HG03342 (cell line): ENCODE measurements around the gene VIT.
"Not testable (repeated sequence)": the region's sequence is repeated elsewhere in the genome, so short reads cannot be mapped to it uniquely, and the experiment has no call there.

Experiments used
- ATAC-seq: cut with Tn5 transposase; IDR thresholded peaks from one replicate; pipeline ENCODE4 v1.9.1; 2021; ENCODE audit warnings: mild to moderate bottlenecking, moderate library complexity; ENCODE audit not compliant: unreplicated experiment

VIT gene

DNA sequence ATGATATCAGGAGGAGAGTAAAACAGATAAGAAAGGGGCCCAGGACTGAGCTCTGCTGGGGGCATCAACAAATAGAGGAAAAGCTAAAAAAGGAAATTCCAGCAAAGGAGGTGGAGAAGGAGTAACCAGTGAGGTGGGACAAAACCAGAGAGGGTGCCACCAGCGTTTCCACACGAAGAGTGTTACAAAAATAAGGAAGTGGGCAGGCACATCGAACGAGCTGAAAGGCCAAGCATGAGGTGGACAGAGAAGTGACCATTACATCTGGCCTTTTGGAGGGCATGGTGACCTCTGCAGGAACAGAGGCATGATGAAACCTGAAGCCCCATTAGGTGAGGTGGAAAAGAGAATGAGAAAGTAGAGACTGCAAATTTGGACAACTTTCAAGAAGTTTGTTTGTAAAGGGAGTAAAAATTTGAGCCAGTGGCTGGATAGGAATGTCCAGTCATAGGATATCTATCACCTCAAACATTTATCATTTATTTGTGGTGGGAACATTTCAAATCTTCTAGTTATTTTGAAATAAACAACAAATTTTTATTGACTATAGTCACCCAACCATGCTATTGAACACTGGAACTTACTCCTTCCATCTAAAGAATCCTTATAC is 18.4 kb upstream of the VIT start:
- ATAC-seq: no peak

DNA sequence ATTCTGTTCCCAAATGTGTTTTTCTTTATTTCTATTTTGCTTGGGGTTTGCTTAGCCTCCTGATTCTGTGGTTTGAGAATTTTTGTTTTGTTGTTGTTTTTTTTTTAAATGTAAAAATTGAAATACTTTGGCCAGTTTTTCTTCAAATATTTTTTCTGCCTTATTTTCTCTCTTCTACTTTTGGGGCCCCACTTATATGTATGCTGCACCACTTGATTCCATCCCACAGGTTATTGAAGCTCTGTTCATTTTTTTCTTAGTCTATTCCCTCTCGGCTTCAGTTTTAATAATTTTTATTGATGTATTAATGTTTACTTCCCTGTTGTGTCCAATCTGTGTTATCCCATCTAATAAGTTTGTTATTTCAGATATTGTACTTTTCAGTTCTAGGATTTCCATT is 17.7 kb upstream of the VIT start:
- ATAC-seq: no peak

DNA sequence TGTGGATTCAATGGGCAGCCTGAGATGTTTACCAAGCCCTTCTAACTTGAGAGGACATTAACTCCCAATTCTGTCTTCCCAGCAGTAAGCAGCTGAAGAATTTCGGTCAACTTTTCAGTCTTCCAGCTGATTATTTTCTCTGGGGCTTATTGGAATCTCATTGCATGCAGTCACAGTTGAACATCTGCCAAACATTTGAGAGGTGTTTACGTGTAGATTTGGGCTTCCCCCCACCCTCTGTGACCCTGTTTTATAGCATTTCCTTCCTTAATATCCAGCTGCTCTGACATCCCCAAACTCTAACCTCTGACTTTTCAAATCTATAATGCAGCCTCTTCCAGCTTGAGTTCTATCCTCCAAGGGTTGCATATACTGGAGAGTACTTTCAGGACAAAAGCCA is 16.5 kb upstream of the VIT start:
- ATAC-seq: no peak

DNA sequence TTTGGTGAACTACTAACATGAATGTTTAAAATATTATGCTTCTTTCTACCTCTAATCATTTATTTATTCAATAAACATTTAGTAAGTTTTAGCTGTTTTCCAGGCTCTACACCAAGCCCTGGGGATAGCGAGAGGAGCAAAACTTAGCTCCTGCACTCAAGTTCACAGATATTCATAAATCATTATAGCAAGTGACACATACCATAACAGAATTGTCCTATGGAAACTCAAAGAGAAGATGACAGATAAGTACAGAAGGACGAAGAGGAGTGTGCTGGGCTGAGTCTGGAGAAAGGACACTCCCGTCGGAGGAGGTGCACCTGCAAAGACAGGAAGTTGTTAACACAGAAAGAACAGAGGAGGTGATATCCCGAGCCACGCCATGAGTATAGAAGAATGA is 13.9 kb upstream of the VIT start:
- ATAC-seq: no peak

DNA sequence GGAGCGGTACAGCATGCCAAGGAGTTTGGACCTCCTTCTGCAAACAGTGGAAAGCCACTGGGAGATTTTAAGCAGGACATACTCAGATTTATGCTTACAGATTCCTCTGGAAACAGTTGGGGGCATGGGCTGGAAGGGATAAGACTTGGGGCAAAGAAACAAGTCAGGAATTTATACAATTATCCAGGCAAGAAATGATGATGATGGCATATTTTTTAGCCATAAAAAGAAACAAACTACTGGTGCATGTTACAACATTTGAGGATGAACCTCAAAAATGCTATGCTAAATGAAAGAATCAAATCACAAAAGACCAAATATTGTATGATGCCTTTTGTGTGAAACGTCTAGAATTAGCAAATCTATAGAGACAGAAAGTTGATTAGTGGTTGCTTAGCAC is 13.5 kb upstream of the VIT start:
- ATAC-seq: no peak

DNA sequence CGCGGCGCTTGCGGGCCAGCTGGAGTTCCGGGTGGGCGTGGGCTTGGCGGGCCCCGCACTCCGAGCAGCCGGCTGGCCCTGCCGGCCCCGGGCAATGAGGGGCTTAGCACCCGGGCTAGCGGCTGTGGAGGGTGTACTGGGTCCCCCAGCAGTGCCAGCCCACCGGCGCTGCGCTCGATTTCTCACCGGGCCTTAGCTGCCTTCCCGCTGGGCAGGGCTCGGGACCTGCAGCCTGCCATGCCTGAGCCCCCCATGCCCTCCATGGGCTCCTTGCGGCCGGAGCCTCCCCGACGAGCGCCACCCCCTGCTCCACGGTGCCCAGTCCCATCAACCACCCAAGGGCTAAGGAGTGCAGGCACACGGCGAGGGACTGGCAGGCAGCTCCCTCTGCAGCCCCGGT is 8.2 kb upstream of the VIT start:
- not testable (repeated sequence) for ATAC-seq

DNA sequence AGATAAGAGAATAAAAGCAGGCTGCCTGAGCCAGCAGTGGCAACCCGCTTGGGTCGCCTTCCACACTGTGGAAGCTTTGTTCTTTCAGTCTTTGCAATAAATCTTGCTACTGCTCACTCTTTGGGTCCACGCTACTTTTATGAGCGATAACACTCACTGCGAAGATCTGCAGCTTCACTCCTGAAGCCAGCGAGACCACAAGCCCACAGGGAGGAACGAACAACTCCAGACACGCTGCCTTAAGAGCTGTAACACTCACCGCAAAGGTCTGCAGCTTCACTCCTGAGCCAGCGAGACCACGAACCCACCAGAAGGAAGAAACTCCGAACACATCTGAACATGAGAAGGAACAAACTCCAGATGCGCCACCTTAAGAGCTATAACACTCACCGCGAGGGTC is 7.5 kb upstream of the VIT start:
- not testable (repeated sequence) for ATAC-seq

DNA sequence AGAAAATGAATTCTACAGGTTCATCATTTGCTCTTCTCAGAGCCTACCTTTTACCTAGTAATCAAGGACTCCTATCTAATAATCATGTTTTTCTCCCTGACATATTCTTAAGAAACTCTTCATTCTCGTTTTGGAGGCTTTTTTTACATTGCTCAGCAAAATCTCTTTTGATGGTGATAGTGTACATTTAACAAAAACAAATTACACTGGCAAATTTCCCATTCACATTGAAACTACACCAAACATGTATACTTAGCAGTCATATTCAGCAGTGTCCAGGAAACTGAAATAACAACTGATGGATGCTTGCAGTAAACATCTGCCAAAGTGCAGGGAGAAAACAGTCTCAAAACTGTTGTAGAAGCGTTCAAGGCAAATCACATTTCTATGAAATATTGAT is 4.4 kb upstream of the VIT start:
- no peak for ATAC-seq

DNA sequence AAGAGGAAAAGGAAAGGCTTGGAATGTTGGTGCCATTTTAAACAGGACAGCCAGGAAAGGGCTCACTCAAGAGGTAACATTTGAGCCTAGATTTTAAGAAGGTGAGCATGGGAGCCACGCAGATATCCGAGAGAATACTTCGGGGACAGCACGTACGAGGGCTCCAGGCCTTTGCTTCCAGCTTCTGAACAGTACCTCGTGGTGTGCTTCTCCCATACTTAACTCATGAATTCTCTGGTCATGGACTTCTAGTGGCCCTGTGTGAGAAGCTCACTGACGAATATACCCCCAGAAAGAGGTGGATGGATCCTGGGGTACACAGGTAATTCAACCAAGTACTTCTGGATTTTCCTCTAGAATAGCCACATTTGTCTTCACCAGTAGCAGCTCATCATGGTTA is 2.7 kb upstream of the VIT start:
- ATAC-seq: no peak

DNA sequence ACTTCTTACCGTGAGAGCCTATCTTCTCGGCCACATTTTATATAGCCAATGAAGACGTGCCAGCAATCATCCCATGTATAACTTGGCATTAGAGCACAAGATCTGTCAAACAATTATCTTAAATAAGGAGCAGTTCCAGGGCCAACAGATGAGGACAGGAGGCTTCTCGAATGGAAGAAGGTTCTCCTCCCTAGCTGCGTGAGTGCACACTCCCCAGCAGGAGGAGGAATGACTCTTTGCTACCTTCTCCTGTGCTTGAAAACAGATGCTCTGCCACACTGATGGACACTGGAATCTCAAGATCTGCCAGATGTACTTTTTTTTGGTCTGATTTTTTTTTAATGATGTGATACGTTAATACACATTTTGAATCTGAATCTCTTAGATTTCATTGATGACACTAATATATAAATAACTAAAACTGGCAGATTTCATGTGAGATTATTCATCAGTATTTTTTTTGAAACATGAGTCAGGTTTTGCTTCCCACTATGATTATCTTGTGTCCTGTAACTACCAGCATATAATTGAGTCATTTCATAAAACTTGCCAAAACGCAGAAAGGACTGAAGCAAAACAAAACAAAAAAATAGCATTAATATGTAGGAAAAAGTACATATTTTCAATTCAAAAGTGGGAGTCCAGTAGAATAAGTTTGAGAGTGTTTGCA is 626 bp upstream of the VIT start:
- ATAC-seq: no peak

DNA sequence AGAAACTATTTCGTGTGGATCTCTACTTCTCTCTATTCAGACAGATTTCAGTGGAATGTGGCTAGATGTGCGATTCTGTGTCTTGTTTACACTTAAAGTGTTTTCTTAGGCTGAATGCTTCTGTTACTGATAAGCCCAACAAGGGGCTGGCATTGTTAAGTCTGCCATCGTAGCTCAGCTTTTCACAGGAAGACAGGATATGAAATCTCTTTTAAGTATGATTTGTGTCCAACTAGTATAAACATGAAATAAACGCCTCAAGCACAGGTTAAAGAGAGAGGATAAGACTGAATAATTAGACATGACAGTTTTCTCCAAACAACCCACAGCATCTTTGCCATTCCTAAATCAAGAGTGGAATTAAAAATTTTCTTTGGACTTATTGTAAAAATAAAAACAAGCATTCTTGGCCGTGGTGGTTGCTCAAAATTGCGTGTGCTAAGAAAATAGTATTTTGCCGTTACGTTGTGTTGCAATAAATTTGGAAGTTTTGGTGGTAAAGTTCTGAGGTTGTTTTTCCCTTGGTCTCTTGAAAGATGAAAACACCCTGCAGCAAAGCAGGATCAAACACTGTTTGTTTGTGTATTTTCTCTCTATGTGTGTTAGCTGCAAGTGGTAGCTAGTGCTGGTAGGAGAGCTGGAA is 1.0 kb downstream of the VIT start:
- ATAC-seq: no peak

DNA sequence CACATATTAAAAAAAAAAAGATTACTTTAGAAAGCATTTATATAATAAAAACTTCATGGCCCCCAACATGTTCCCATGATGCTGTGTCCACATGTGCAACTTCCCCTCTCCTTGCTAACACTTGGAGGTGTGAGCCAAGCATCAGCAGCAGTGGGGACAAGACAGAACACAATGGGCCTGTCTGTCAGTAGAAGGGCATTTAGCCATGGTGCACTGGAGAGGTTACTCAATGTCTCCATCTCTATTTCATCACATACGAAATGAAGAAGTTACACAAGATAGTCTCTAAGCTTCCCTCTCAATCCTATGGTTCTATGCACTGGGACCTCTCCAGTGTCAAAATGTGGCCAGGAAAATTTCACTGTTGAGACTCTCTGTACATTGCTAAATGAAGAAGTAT is 2.5 kb downstream of the VIT start:
- no peak for ATAC-seq

DNA sequence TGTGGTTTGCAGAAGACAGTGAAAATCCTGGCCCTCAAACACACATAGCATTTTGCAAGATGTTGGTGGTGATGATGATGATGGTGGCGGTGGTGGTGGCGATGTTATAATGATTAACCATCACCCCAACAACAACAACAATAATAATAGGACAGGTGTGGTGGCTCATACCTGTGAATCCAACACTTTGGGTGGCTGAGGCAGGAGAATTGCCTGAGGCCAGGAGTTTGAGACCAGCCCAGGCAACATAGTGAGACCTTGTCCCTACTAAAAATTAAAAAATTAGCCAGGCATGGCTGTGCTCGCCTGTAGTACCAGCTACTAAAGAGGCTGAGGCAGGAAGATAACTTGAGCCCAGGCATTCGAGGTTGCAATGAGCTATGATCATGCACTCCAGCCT is 3.8 kb downstream of the VIT start:
- no peak for ATAC-seq

DNA sequence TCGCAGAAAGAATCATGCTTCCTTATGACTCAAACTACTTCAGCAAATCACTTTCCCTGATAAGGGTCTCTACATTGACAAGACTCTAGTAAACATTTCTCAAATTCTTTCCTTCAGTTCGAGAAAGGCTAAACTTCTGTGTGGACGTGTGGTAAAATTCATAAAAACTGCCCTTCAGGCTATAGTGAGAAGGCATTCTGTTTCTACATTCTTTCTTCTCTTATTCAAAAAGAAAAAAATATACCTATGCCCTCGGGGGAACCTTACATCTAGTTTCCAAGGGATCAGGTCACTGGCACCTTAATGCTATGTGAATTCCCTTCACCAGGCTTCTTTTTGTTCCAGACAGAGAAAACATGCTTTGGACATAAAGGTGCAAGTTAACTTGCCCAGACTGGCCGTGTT is 4.9 kb downstream of the VIT start:
- no peak for ATAC-seq

DNA sequence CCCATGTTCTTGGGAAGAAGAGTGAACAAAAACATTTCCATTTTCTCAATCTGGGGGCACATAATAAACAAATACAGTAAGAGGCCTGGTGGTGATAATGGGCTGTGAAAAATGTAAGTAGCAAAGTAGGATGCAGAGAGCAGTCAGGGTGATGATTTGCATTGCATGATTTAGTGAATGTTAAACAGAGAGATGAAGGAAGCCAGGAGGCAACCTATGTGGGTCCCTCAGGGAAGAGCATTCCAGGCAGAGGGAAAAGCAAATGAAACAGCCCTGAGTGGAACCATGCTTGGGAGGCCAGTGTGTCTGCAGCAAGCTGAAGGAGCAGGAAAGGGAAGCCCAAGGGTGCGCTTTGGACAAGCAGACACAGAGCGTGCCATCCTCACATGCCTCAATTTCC is 5.4 kb downstream of the VIT start:
- no peak for ATAC-seq

DNA sequence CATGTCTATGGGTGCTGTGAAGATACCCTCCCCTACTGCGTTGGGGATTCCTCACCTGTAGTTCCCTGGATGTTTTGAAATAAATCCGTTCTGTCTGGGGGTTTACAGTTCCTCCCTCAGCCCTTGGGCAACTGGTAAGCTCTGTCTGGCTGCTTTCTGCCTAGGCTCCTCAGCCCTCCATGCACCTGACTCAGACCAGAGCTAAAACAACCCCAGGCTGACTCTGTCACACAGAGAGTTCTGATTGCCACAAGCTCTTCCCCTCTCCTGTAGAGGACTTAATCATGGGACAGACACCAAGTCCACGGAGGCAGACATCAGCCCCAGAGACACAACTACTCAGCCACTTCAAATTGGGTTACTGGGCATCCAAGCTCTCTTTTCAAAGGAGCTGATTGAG is 6.3 kb downstream of the VIT start:
- no peak for ATAC-seq

DNA sequence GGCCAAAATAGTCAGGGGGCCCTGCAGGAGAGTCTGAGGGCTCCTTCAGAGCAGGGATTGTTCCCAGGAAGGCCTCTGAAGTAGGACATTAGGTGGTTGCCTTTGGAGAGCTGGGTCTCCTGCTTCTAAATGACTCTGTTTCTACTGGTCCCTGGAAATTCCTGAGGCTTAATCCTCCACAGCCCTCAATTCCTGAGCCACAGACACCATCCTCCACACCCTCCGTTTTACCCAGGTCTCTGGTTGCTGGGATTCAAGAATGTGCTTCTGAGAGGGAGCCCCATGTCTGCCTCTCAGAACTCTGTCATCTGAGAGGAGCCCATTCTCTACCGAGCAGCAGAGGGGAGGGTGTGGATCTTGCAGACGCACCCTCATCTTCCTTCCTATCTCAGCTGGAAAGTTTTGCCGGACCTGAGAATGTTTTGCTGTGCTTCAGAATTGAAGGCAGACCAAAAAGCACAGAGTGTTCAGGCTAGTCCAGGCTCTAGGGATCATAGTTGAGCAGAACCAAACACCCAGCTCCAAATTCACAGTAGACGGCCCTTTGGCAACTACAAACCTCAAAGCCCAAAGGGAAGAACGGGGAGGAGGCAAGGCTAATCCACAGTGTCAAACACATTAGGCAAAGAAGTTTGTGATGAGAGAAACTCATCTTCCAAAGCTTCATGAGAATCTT is 8.1 kb downstream of the VIT start:
- no peak for ATAC-seq

DNA sequence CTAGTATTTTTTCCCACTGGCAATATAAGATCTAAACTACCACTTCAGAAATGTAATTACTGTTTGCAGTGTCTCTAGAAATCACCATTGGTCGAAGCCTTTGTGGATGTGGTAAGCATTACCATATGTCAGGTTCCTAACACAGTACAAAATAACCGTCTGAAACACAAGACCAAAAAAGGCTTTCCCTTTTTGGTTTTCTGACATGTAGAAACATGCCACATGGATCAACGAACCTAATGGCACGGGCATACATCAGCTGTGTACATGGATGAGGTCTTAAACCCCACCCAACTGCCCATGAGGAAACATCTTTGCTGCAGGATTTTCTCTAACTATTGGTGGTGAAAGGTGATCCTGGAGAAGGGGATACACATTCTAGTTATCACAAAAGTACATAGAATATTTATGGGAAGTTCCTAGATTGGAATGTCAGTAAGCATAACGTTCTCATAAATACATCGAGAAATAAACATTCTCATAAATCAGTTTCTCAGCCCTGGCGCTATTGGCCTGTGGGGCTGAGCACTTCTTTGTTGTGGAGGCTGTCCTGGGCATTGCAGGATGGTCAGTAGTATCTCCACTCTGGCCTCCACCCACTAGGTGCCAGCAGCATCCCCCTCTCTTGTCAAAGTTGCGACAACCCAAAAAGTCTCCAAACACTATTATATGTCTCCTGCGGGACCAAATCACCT is 9.0 kb downstream of the VIT start:
- ATAC-seq: no peak

DNA sequence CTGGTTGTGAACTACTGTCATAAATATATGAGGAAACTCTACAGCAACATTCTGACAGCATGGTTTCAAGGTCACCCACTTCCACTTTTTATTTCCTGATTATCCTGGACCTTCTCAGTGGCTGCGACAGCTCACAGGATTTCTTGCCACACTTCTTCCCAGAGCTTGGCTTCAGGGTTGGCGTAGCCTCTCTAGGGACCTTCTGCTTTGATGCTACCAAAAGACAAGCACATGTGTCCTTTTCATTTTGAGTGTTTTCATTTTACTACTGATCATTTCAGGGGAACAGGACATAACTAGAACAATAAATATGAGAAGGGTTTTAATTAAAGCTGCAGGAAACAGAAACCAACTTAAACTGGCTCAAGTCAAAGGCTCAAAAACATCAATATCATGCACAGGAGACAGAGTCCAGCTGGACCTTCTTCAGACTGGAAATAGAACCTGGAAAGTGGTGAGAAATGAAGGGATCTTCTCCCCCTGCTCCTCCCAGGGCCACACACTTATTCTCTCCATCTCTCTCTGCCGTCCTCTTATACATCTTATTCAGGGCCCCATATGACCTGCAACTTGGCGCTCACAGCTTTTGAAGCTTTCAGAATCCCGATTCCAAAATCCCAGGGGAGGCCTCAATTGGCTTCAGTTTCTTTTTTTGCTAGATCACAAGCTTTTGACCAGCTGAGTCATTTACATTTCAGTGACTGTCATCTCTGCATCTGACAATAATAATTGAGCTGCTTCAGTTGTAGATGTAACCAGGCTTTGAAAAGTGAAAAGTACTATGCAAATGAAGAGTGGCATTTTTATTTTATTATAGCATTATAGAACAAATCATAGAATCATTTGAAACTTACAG is 9.7 kb downstream of the VIT start:
- ATAC-seq: no peak

DNA sequence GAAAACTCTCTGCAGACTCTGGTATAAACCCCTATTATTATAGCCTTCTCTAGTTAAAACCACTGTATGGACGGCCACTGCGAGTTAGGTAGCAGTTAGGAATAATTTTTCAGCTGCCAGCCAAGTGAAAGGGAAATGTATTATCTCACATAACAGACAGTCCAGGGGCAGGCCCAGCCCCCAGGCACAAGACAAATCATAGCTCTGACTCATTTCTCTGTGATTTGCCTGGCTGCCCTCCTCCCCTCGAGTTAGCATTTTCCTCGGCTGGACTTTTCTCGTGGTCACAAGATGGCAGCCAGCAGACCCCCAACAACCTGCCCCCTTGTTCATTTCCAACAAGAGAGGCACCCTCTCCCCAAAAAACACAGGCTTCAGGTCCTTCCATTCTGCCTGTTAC is 10.5 kb downstream of the VIT start:
- ATAC-seq: no peak
